DMS 273 (cell line): ENCODE data around the gene MAT2A.
A peak's percentile ranks its signal among the peaks of the same experiment; 100 is the strongest.
"Not testable (repeated sequence)": the region's sequence is repeated elsewhere in the genome, so short reads cannot be mapped to it uniquely, and the experiment has no call there.

Experiments
- DNase-seq: peaks from one replicate; lab custom pipeline; 2025; ENCODE audit not compliant: unreplicated experiment; lab: John Stamatoyannopoulos, UW

MAT2A gene

GRCh38 chr2:85547089-85547858 is 8.3 kb downstream of the MAT2A start:
- DNase-seq = peak; percentile 84

GRCh38 chr2:85547859-85548607 is 9.1 kb downstream of the MAT2A start:
- peak; percentile 38 for DNase-seq

- no peak for DNase-seq
These were observed 9.6 kb downstream of the MAT2A start for GRCh38 chr2:85548608-85548900.

DNA sequence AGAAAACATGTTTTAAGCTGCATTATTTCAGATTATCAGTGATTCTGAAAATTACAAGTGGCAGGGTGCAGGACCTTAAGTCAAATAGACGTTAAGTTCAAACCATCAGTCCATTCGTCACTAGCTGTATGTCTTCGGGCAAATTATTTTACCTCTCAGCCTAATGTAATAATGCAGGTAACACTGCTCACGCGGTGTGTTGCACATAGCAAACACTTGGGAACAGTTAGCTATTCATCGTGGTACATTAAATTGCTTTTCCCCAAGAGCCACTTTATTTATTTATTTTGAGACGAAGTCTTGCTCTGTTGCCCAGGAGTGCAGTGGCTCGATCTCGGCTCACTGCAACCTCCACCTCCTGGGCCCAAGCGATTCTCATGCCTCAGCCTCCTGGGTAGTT is 10.1 kb downstream of the MAT2A start:
- DNase-seq = no peak

GRCh38 chr2:85549826-85550225 is 10.9 kb downstream of the MAT2A start:
- DNase-seq = peak; percentile 47

- DNase-seq = no peak
These were observed 11.5 kb downstream of the MAT2A start for GRCh38 chr2:85550486-85550885.

DNA sequence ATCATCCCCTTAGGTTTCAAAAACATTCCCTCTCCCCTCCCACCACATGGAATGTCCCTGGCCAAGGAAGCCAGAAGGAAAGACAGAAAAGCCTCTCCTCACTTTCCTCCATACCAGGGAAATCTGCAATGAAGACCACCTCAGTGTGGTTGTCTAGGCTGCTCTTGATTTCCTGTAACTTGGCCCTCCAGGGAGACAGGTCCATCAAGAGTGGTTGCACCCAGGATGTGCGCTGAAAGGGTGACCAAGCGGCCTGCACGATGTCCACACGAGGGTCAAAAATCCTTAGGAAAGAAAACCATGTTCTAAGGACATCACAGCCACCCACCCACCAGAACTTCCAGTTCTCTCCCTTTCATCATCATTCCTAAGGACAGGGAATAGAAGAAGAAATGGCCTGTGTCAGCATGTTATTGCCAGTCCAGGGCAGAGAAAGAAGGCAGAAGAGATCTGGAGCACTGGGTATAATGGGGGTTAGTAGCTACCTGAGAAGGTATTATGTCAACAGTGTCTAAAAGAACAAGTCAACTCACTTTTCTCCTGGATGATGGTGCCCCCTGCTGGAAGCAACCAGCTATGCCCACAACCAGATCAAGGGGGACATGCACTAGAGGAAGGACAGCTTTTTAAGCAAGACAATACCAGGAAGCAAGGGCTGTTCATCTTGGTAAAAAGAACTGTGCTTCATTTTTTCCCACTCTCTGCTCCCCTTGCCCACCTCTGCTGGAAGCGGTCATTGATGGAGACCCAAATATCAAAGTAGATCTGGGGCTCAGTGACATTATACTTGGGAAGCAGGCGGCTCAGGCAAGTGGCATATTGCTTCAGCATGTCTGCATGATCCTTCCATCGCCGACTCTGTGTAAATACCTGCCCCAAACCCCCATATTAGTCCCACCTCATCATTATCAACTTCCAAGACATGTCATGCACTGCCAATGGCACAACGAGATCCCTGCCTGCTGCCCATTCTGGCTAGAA is 13.0 kb downstream of the MAT2A start:
- peak; percentile 88 for DNase-seq

- no peak for DNase-seq
These were observed 14.2 kb downstream of the MAT2A start for GRCh38 chr2:85553184-85553583.

- DNase-seq = no peak
These were observed 16.1 kb downstream of the MAT2A start for GRCh38 chr2:85554980-85555612.

DNA sequence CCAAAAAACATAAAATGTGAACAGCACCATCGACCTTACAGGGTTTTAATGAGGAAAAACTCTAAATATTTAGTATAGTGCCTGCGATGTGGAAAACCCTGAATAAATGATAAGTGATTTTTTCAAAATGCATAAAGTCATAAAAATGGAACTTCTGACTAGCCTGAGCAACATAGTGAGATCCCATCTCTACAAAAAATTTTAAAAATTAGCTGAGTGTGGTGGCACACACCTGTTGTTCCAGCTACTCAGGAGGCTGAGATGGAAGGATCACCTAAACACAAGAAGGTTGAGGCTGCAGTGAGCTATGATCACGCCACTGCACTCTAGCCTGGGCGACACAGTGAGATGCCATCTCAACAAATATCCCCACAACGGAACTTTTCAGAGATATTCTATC is 18.2 kb downstream of the MAT2A start:
- DNase-seq = no peak

DNA sequence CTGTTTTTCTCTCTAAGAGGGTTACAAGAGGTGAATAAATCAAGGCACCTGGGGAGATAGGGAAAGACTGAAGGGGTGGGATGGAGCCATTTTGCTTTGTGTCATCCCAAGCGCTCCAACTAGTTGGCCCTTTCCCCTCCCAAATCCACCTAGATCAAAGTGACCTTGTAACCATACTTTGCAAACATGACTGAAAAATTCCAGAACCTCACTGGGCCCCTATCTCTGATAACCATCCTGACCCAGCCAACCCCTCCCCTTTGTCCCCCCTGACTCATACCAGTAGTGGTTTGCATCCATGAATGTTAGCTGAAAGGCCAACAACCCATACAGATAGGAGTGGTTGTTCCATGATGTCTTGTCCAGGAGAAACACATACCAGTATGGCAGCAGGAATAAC is 19.2 kb downstream of the MAT2A start:
- DNase-seq = no peak

- DNase-seq = not testable (repeated sequence)
These were observed 21.4 kb downstream of the MAT2A start for GRCh38 chr2:85560403-85560726.

- DNase-seq = no peak
These were observed 21.9 kb downstream of the MAT2A start for GRCh38 chr2:85560812-85561279.

DNA sequence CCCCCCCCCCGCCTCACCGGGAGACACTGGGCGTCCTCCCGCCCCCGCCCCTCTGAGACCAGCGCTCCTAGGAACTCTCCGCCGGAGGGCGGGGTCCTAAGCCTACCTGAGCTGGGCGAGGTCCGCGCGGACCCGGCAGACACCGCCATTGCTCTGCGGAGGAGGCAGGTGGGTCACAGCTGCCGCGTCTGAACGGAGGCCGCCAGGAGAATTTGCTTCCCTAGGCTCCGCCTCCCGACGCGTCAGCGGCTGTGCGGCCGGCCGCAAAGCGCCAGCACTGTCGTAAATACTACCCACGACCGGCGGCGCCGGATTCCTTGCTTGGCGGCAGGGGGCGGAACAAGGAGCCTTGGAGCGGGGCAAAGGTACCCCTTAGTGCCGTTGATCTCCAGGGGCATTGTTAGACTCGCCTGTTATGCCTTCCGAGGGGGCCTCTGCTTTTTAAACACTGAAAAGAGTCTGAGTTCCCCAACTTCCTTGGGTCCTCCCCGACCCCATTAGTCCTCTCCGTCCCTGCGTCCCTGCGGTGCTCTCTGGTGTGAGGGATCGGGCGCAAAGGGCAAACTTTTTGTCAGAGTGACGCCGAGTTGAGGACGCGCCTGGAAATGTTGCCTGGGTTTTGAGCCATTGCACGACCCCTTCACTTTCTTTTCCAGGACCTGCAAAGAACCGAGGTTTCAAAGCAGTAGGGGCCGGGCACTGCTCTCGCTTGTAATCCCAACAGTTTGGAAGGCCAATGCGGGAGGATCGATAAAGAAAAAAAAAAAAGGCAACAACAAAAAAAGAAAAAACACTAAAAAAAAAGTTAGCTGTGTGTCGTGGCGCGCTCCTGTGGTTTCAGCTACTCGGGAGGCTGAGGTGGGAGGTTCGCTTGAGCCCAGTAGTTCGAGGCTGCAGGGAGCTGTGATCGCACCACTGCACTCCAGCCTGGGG is 22.6 kb downstream of the MAT2A start, which contains the start of gene GGCX:
Gene GGCX (minus strand): TSS at position 214 of the 933 bp plus-strand sequence. CDS start 65 bp downstream, at position 149.
- DNase-seq = peak; percentile 99

- DNase-seq = no peak
These were observed 25.2 kb downstream of the MAT2A start for GRCh38 chr2:85564144-85564563.

DNA sequence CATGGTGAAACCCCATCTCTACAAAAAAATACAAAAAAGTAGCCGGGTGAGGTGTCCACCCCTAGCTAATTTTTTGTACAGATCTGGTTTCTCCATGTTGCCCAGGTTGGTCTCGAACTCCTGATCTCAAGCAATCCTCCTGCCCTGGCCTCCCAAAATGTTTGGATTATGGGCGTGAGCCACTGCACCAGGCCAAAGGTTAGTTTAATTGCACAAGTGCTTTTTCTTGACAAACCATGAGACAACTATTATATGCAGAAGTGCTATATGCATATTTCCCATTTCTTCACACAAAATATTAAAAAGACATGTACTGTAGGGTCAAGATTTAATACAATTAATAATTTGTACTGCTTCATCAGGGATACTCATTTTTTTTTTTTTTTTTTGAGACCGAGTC is 27.3 kb downstream of the MAT2A start:
- no peak for DNase-seq

DNA sequence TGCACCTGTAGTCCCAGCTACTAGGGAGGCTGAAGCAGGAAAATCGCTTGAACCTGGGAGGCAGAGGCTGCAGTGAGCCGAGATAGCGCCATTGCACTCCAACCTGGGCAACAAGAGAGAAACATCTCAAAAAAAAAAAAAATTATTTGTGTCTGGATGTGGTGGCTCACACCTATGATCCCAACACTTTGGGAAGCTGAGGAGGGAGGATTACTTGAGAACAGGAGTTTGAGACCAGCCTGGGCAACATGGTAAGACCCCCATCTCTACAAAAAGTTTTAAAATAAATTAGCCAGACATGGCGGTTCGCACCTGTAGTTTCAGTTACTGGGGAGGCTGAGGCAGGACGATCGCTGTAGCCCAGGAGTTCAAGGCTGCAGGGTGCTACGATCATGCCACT is 36.8 kb downstream of the MAT2A start:
- DNase-seq = no peak

DNA sequence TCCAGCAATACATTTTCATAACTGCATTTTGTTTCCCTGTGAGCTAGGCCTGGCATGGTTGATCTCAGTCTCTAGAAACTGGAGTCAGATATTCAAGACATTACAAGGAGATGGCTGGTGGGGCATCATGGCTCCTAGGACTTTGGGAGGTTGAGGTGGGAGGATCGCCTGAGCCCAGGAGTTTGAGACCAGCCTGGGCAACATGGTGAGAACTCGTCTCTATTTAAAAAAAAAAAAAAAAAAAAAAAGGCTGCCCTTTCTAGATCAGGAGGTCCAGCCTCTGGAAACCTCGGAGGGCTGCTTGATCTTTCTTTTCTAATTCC is 38.1 kb downstream of the MAT2A start:
- no peak for DNase-seq

GRCh38 chr2:85577386-85578242 is 38.6 kb downstream of the MAT2A start, which contains the start of gene VAMP8:
Gene VAMP8, plus strand, starts transcription at chr2:85577586. Its CDS starts 61 bp downstream, at chr2:85577647.
- no peak for DNase-seq
